Liver (tissue), 3 donors: Measurements from ENCODE around the gene PATJ.

Experiments
- FOXA1 ChIP-seq: IDR thresholded peaks from 2 replicates; pipeline ENCODE4 v1.6.1; 2016; ENCODE audit warnings: antibody characterized with exemption
- RAD21 ChIP-seq, 2 donors: IDR thresholded peaks; 2 replicates each; pipeline ENCODE4 v1.6.1; 2016; ENCODE audit warnings: antibody characterized with exemption in 2 of 2, mild to moderate bottlenecking in 2 of 2
- SP1 ChIP-seq: IDR thresholded peaks from 2 replicates; pipeline ENCODE4 v1.6.1; 2018; ENCODE audit warnings: antibody characterized with exemption, mild to moderate bottlenecking
- TAF1 ChIP-seq: conservative IDR thresholded peaks from 2 replicates; pipeline ENCODE4 v1.6.1; 2016; ENCODE audit warnings: antibody characterized with exemption, mild to moderate bottlenecking
- TF ChIP-seq, protein P1 (sequence below): IDR thresholded peaks from 2 replicates; pipeline ENCODE4 v1.6.1; 2016; ENCODE audit warnings: antibody characterized with exemption
- TF ChIP-seq, protein P2 (sequence below): fragments of 150-350 bp; IDR thresholded peaks from 2 replicates; pipeline ENCODE4 v1.5.1; 2017; ENCODE audit warnings: improper control_type of control experiment, low read depth, low read length; ENCODE audit not compliant: missing input control
- TF ChIP-seq, protein P3 (sequence below): IDR thresholded peaks from 2 replicates; pipeline ENCODE4 v1.6.1; 2016; ENCODE audit warnings: antibody characterized with exemption
- donor health status: healthy.
- donor health status: healthy.

DNA sequence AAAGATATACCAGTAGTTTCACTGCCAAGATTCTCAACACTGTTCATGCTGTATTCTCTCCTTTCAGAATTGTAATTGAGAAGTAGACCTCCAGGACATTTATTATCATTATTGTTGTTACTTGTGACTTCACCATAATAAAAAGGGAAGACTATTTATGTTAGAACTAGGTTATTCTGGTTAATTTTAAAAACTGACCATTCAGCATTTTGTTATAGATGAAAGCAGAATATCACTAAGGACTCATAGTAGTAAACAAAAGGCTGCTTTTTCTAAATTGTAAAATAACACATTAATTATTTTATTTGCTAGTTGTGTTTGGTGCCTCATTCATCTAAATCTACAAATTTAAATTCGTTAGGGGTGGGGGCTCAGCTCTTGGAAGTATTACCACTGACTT lies 210.4 kb downstream of the PATJ start:
- TF ChIP-seq RAD21 (IDR thresholded peaks at IDR 0.05) (no peak), TAF1 (no peak), FOXA1 (no peak), SP1 (no peak)
- TF ChIP-seq, protein P1, sequence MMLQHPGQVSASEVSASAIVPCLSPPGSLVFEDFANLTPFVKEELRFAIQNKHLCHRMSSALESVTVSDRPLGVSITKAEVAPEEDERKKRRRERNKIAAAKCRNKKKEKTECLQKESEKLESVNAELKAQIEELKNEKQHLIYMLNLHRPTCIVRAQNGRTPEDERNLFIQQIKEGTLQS = no peak
- TF ChIP-seq, protein P2, sequence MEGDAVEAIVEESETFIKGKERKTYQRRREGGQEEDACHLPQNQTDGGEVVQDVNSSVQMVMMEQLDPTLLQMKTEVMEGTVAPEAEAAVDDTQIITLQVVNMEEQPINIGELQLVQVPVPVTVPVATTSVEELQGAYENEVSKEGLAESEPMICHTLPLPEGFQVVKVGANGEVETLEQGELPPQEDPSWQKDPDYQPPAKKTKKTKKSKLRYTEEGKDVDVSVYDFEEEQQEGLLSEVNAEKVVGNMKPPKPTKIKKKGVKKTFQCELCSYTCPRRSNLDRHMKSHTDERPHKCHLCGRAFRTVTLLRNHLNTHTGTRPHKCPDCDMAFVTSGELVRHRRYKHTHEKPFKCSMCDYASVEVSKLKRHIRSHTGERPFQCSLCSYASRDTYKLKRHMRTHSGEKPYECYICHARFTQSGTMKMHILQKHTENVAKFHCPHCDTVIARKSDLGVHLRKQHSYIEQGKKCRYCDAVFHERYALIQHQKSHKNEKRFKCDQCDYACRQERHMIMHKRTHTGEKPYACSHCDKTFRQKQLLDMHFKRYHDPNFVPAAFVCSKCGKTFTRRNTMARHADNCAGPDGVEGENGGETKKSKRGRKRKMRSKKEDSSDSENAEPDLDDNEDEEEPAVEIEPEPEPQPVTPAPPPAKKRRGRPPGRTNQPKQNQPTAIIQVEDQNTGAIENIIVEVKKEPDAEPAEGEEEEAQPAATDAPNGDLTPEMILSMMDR = no peak
- TF ChIP-seq, protein P3, sequence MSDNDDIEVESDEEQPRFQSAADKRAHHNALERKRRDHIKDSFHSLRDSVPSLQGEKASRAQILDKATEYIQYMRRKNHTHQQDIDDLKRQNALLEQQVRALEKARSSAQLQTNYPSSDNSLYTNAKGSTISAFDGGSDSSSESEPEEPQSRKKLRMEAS = no peak
